Peyer's patch (tissue), 4 donors: ENCODE measurements around the gene COL13A1. TPM values are rescaled to one million over a fixed set of nuclear protein-coding genes. Genes with fewer than 3 reads are reported as not detected.

Experiments used
- DNase-seq, 3 donors: peaks; one replicate each; pipeline ENCODE4 v3.0.0-alpha.2; 2017 to 2019
- H3K27ac ChIP-seq, 4 donors: fragments of 200-600 bp; sonication (generic); one replicate each; pipeline ENCODE4 v1.5.1; 2016 to 2019
- H3K27me3 ChIP-seq, 2 donors: fragments of 200-600 bp; sonication (generic); one replicate each; pipeline ENCODE4 v1.5.1; 2019
- H3K36me3 ChIP-seq, 3 donors: fragments of 200-600 bp; sonication (generic); one replicate each; pipeline ENCODE4 v1.5.1; 2016 to 2019
- H3K4me1 ChIP-seq, 4 donors: fragments of 200-600 bp; sonication (generic); one replicate each; pipeline ENCODE4 v1.5.1; 2016 to 2019
- H3K4me3 ChIP-seq, 4 donors: fragments of 200-600 bp; sonication (generic); 1 replicate in 3 of 4; 2 replicates in 1 of 4; pipeline ENCODE4 v1.5.1; 2016 to 2019; ENCODE audit warnings: mild to moderate bottlenecking in 1 of 4
- H3K9me3 ChIP-seq, 4 donors: fragments of 200-600 bp; sonication (generic); one replicate each; pipeline ENCODE4 v1.5.1; 2016 to 2019; ENCODE audit warnings: mild to moderate bottlenecking in 1 of 4
- POLR2A ChIP-seq, 2 donors: fragments of 450-650 bp; IDR thresholded peaks; one replicate each; pipeline ENCODE4 v1.5.1; 2017; ENCODE audit warnings: antibody characterized with exemption in 2 of 2, mild to moderate bottlenecking in 2 of 2, moderate library complexity in 2 of 2
- total RNA-seq, 4 donors: library from RNA; depleted of rRNA; stranded (reverse); fragments of >200 nt; gene quantifications; one replicate each; pipeline ENCODE4 v1.1.0, GENCODE V29; 2016
- TF ChIP-seq, protein P1 (sequence below), 6 experiments: fragments of 450-650 bp in 4 of 6; fragments of 200-600 bp in 2 of 6; sonication (generic) in 1 of 6; IDR thresholded peaks; one replicate each; pipeline ENCODE4 v1.5.1; 2017 to 2019; ENCODE audit warnings: antibody characterized with exemption in 6 of 6, mild to moderate bottlenecking in 3 of 6, moderate library complexity in 1 of 6

The COL13A1 gene
- total RNA-seq, 4 donors from 2014 or later, result 0.94 to 6.6 (median 3.9) TPM; not detected in 1

DNA sequence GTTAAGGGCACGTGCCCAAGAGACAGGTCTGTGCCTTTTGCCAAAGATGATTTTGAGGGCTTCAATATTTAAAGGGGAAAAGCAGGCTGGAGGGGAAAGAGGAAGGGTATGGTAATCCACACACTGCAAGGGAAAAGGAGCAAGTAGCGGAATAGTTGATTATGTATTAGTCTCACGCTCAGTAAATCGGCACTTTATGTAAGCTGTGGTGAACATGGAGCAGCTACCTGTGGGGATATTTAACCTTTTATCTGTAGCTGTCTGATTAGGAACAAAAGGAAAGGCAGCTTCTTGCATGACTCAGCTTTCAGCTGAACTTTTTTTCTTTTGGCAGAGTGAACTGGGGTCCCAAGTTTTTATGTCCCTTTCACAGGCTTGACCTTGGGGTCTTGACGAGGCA is 123.4 kb downstream of the COL13A1 start:
- TF ChIP-seq POLR2A (IDR thresholded peaks at IDR 0.05), result no peak
- TF ChIP-seq, protein P1, sequence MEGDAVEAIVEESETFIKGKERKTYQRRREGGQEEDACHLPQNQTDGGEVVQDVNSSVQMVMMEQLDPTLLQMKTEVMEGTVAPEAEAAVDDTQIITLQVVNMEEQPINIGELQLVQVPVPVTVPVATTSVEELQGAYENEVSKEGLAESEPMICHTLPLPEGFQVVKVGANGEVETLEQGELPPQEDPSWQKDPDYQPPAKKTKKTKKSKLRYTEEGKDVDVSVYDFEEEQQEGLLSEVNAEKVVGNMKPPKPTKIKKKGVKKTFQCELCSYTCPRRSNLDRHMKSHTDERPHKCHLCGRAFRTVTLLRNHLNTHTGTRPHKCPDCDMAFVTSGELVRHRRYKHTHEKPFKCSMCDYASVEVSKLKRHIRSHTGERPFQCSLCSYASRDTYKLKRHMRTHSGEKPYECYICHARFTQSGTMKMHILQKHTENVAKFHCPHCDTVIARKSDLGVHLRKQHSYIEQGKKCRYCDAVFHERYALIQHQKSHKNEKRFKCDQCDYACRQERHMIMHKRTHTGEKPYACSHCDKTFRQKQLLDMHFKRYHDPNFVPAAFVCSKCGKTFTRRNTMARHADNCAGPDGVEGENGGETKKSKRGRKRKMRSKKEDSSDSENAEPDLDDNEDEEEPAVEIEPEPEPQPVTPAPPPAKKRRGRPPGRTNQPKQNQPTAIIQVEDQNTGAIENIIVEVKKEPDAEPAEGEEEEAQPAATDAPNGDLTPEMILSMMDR (IDR thresholded peaks at IDR 0.05), result no peak

DNA sequence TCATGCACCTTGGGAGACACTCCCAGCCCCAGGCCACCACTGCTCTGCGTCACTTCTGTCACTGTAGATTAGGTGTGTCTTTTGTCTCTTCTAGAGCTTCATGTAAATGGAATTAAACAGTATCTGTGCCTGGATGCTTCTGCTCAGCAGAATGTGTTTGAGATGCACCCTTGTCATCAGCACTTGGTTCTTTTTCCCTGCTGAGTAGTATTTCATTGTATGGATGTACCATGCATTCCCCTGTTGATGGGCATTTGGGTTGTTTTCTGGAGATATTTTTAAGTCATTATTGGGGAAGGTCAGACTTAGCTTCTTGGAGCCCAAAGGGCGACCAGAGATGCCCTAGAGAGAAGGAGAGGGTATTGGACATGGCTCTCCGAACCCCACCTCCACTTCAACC is 126.6 kb downstream of the COL13A1 start:
- no peaks in the 10 kb centered on the region for H3K4me1 ChIP-seq
- no peaks in the 10 kb centered on the region for H3K27me3 ChIP-seq
- H3K36me3 ChIP-seq, result no peaks in the 10 kb centered on the region
- H3K27ac ChIP-seq, result no peak overlapping the region
- no peak for DNase-seq
- no peaks in the 10 kb centered on the region for H3K9me3 ChIP-seq
- H3K4me3 ChIP-seq, result no peak overlapping the region
- TF ChIP-seq POLR2A (IDR thresholded peaks at IDR 0.05), result no peak

More for the DNA sequence above, 123.4 kb downstream of the COL13A1 start:
- Histone ChIP-seq H3K9me3 (no peaks in the 10 kb centered on the region), H3K4me1 (no peaks in the 10 kb centered on the region), H3K36me3 (no peaks in the 10 kb centered on the region), H3K4me3 (no peak overlapping the region), H3K27me3 (no peaks in the 10 kb centered on the region), H3K27ac (no peak overlapping the region)
- DNase-seq, result no peak

DNA sequence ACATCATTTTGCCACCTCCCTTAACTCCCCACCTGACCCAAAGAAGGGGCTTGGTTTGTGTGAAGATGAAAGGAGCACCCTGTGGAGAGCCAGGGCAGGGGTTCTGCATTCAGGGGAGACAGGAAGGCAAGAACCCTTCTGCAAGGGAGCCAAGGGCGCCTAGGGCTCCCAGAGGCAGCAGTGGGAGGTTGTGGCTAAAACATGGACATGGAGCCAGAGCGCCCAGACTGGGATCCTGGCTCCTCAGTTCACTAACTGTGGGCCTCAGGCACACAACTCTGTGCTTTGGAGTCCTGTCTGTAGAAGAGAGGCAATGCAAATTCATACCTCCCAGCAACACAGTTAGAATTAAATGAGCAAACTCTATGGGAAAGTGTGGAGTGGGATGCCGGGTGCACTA is 127.9 kb downstream of the COL13A1 start:
- H3K27me3 ChIP-seq, result no peaks in the 10 kb centered on the region
- H3K27ac ChIP-seq, result no peak overlapping the region
- no peaks in the 10 kb centered on the region for H3K36me3 ChIP-seq
- TF ChIP-seq, protein P1 (IDR thresholded peaks at IDR 0.05), result no peak
- TF ChIP-seq POLR2A (IDR thresholded peaks at IDR 0.05), result no peak
- H3K4me3 ChIP-seq, result no peak overlapping the region
- no peaks in the 10 kb centered on the region for H3K4me1 ChIP-seq
- no peaks in the 10 kb centered on the region for H3K9me3 ChIP-seq
- DNase-seq, result no peak

DNA sequence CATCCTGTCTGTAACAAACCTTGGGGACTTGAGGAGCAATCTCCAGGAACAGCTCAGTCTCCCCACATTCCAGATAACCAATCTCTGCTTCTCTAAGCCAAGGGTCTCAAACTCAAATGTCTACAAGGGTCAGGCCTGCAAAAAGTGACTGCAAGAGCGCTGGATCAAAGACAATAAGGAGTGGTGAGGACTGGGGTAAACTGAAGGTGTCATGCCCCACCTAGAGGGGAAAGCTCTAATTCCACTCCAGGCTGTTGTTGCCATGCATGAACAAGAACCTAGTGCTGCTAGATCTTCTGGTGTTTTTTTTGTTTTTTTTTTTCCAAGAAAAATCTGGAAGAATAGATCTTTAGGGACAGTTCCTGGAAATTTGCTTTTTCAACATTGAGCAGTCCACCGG is 133.1 kb downstream of the COL13A1 start:
- Histone ChIP-seq H3K9me3 (no peaks in the 10 kb centered on the region), H3K4me1 (no peaks in the 10 kb centered on the region), H3K27me3 (no peaks in the 10 kb centered on the region), H3K27ac (no peak overlapping the region), H3K4me3 (no peak overlapping the region), H3K36me3 (no peaks in the 10 kb centered on the region)
- DNase-seq, result no peak
- TF ChIP-seq, protein P1 (IDR thresholded peaks at IDR 0.05), result no peak
- no peak for TF ChIP-seq POLR2A (IDR thresholded peaks at IDR 0.05)

DNA sequence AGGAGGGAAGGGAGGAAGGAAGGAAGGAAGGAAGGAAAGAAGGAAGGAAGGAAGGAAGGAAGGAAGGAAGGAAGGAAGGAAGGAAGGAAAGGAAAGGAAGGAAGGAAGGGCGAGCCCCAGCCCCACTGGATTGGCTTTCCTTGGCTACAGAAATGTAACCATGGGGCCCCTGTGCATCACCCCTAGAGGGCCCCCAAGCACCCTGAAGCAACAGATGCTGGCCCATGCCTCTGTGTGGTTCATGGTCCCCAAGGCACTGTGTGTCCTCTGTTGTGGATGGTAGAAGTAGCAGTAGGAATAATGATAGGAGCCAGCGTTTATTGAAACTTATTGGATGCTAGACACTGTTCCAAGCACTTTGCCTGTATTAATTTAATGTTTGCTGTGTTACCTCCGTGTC is 134.4 kb downstream of the COL13A1 start:
- Histone ChIP-seq H3K4me3 (no peak overlapping the region), H3K4me1 (no peaks in the 10 kb centered on the region), H3K27ac (no peak overlapping the region), H3K36me3 (no peaks in the 10 kb centered on the region), H3K9me3 (no peaks in the 10 kb centered on the region), H3K27me3 (no peaks in the 10 kb centered on the region)
- DNase-seq, result no peak
- TF ChIP-seq, protein P1 (IDR thresholded peaks at IDR 0.05), result no peak
- TF ChIP-seq POLR2A (IDR thresholded peaks at IDR 0.05), result no peak

DNA sequence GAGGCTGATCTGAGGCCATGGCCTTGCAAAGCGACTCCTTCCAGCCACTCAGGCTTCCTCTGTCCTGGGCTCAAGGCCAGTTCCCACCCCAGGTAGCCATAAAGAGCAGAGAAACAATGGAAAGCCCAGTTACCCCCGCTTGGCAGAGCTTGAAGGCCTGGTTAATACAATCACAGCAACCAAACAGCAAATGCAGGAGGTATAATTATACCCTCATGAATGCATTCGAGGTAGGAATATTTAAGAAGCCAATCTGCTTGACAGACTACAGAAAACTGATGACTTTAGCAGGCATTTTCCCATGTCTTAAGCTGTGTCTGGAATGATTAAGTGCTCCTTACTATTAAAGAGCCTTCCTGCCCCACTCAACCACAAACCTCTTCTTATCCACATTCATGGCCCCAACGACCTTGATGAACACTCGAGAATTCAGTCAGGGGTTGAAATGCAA is 136.9 kb downstream of the COL13A1 start:
- Histone ChIP-seq H3K36me3 (no peaks in the 10 kb centered on the region), H3K9me3 (no peaks in the 10 kb centered on the region), H3K4me1 (no peaks in the 10 kb centered on the region), H3K27me3 (no peaks in the 10 kb centered on the region), H3K4me3 (no peak overlapping the region), H3K27ac (no peak overlapping the region)
- no peak for TF ChIP-seq POLR2A (IDR thresholded peaks at IDR 0.05)
- TF ChIP-seq, protein P1 (IDR thresholded peaks at IDR 0.05), result no peak
- no peak for DNase-seq
